Liver (tissue), 3 donors: ENCODE results near the gene CYP1B1.

Experiments
- ATF3 ChIP-seq: IDR thresholded peaks from 2 replicates; pipeline ENCODE4 v1.6.1; 2016; ENCODE audit warnings: antibody characterized with exemption
- CTCF ChIP-seq: fragments of 150-350 bp; IDR thresholded peaks from 2 replicates; pipeline ENCODE4 v1.5.1; 2017; ENCODE audit warnings: improper control_type of control experiment, low read depth, low read length; ENCODE audit not compliant: missing input control
- EGR1 ChIP-seq, 2 donors: IDR thresholded peaks; 2 replicates each; pipeline ENCODE4 v1.6.1; 2016 to 2018; ENCODE audit warnings: antibody characterized with exemption in 2 of 2, low read depth in 2 of 2
- FOXA2 ChIP-seq: IDR thresholded peaks from 2 replicates; pipeline ENCODE4 v1.6.1; 2016; ENCODE audit warnings: antibody characterized with exemption
- GABPA ChIP-seq, 2 donors: IDR thresholded peaks in 1 of 2; conservative IDR thresholded peaks in 1 of 2; 2 replicates each; pipeline ENCODE4 v1.6.1; 2016; ENCODE audit warnings: antibody characterized with exemption in 2 of 2, mild to moderate bottlenecking in 1 of 2, moderate library complexity in 1 of 2
- HNF4G ChIP-seq: IDR thresholded peaks from 2 replicates; pipeline ENCODE4 v1.6.1; 2016; ENCODE audit warnings: antibody characterized with exemption
- JUND ChIP-seq, 2 donors: IDR thresholded peaks; 2 replicates each; pipeline ENCODE4 v1.6.1; 2016; ENCODE audit warnings: antibody characterized with exemption in 2 of 2
- RAD21 ChIP-seq, 2 donors: IDR thresholded peaks; 2 replicates each; pipeline ENCODE4 v1.6.1; 2016; ENCODE audit warnings: antibody characterized with exemption in 2 of 2, mild to moderate bottlenecking in 2 of 2
- SP1 ChIP-seq: IDR thresholded peaks from 2 replicates; pipeline ENCODE4 v1.6.1; 2018; ENCODE audit warnings: antibody characterized with exemption, mild to moderate bottlenecking
- TAF1 ChIP-seq: conservative IDR thresholded peaks from 2 replicates; pipeline ENCODE4 v1.6.1; 2016; ENCODE audit warnings: antibody characterized with exemption, mild to moderate bottlenecking
- YY1 ChIP-seq: IDR thresholded peaks from 2 replicates; pipeline ENCODE4 v1.6.1; 2016; ENCODE audit warnings: antibody characterized with exemption, mild to moderate bottlenecking
- ZBTB33 ChIP-seq: IDR thresholded peaks from 2 replicates; pipeline ENCODE4 v1.6.1; 2016; ENCODE audit warnings: antibody characterized with exemption
- TF ChIP-seq, protein P1 (sequence below): IDR thresholded peaks from 2 replicates; pipeline ENCODE4 v1.6.1; 2016; ENCODE audit warnings: antibody characterized with exemption
- TF ChIP-seq, protein P2 (sequence below): IDR thresholded peaks from 2 replicates; pipeline ENCODE4 v1.6.1; 2016; ENCODE audit warnings: antibody characterized with exemption, mild to moderate bottlenecking
- donor health status: healthy.
- donor health status: healthy.

- TF ChIP-seq CTCF (no peak), GABPA (IDR thresholded peaks at IDR 0.05 in 1 of 2, conservative IDR thresholded peaks at IDR 0.05 in 1 of 2) (no peak), JUND (IDR thresholded peaks at IDR 0.05) (no peak), TAF1 (no peak), FOXA2 (no peak), SP1 (no peak), RAD21 (IDR thresholded peaks at IDR 0.05) (no peak), ATF3 (no peak), YY1 (no peak), EGR1 (IDR thresholded peaks at IDR 0.05; ENCODE audit: low read depth in 2 of 2) (no peak), ZBTB33 (no peak), HNF4G (no peak)
- TF ChIP-seq, protein P1, sequence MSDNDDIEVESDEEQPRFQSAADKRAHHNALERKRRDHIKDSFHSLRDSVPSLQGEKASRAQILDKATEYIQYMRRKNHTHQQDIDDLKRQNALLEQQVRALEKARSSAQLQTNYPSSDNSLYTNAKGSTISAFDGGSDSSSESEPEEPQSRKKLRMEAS: no peak
- TF ChIP-seq, protein P2, sequence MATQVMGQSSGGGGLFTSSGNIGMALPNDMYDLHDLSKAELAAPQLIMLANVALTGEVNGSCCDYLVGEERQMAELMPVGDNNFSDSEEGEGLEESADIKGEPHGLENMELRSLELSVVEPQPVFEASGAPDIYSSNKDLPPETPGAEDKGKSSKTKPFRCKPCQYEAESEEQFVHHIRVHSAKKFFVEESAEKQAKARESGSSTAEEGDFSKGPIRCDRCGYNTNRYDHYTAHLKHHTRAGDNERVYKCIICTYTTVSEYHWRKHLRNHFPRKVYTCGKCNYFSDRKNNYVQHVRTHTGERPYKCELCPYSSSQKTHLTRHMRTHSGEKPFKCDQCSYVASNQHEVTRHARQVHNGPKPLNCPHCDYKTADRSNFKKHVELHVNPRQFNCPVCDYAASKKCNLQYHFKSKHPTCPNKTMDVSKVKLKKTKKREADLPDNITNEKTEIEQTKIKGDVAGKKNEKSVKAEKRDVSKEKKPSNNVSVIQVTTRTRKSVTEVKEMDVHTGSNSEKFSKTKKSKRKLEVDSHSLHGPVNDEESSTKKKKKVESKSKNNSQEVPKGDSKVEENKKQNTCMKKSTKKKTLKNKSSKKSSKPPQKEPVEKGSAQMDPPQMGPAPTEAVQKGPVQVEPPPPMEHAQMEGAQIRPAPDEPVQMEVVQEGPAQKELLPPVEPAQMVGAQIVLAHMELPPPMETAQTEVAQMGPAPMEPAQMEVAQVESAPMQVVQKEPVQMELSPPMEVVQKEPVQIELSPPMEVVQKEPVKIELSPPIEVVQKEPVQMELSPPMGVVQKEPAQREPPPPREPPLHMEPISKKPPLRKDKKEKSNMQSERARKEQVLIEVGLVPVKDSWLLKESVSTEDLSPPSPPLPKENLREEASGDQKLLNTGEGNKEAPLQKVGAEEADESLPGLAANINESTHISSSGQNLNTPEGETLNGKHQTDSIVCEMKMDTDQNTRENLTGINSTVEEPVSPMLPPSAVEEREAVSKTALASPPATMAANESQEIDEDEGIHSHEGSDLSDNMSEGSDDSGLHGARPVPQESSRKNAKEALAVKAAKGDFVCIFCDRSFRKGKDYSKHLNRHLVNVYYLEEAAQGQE: no peak
These were observed 48.0 kb upstream of the CYP1B1 start for GRCh38 chr2:38123911-38124310.
